AG10803 (cell line): ENCODE measurements around the gene PECR.

Source experiments
- DNase-seq: peaks from one replicate; pipeline ENCODE4 v3.0.0; 2010; ENCODE audit warnings: low read depth
- H3K4me3 ChIP-seq: 2 replicates; pipeline ENCODE4 v1.5.1; 2011; ENCODE audit warnings: mild to moderate bottlenecking, low read length, control low read depth
- TF ChIP-seq, protein P1 (sequence below): conservative IDR thresholded peaks from 2 replicates; pipeline ENCODE4 v1.5.1; 2011; ENCODE audit warnings: mild to moderate bottlenecking, low read length, control low read depth, inconsistent platforms

The PECR gene

DNA sequence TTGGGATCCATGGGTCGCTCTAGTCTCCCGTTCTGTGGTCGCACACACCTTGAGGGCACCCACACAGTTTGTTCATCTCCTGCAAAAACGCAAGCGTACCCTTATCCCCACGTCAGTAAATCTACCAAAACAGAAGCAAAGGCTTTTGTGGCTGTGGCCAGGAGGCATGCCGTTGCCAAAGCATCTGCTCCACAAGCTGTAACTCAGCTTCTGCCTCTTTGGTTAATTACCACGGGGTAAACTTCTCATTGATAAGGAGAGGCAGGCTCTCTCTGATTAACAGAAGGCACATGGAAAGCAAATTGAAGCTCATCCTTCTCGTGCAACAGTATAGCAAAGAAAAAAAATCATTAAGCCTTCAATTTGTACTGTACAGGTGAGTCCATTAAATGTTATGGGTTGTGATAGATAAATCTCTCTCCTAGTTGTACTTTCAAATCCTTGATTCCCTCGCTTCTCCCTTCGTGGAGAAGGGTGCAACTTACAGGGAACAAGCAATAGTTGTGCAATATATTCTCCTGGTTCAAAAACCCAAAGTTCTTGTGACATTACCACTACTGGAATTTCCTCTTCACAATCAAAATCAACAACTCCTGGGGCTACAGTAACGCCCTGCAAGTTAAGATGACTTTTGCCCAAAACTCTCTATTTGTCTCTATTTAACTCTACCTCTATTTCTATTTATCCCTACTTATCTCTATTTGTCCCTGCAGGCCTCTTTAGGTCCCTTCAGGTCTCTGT is 10.3 kb downstream of the PECR start:
- H3K4me3 ChIP-seq = no peak overlapping the region
- DNase-seq = peak; percentile 31
- TF ChIP-seq, protein P1, sequence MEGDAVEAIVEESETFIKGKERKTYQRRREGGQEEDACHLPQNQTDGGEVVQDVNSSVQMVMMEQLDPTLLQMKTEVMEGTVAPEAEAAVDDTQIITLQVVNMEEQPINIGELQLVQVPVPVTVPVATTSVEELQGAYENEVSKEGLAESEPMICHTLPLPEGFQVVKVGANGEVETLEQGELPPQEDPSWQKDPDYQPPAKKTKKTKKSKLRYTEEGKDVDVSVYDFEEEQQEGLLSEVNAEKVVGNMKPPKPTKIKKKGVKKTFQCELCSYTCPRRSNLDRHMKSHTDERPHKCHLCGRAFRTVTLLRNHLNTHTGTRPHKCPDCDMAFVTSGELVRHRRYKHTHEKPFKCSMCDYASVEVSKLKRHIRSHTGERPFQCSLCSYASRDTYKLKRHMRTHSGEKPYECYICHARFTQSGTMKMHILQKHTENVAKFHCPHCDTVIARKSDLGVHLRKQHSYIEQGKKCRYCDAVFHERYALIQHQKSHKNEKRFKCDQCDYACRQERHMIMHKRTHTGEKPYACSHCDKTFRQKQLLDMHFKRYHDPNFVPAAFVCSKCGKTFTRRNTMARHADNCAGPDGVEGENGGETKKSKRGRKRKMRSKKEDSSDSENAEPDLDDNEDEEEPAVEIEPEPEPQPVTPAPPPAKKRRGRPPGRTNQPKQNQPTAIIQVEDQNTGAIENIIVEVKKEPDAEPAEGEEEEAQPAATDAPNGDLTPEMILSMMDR = no peak

DNA sequence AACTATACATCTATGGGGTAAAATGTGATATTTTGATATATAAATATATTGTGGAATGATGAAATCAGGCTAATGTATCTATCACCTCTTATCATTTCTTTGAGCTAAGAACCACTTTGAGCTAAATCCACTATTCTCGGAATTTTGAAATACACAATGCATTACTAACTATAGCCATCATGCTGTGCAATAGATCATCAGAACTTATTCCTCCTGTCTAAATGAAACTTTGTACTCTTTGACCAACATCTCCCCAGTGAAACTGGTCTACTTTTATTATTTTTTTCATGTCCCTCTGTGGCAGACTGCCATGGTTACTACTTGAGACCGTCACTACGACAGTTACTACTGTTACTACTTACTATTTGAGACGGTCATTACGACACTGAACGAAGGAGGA is 11.4 kb downstream of the PECR start:
- no peak overlapping the region for H3K4me3 ChIP-seq
- TF ChIP-seq, protein P1 = no peak
- no peak for DNase-seq

DNA sequence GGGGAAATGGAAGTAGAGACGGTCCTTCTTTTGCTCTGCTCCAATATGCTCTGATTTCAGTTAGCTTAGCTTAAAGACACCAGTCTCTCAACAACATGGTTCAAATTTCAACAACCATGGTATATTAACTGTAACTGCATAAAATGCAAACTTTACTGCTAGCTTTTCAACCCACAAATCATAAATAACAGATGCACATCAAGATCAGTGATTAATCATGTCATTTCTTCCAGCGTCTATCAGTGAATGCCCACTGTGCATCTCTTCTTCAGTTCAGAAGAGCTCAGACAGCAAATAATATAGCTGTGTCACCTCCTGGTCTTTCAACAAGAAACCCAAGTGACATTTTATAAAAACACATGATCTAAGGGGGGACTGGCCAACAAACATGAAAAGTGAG is 12.6 kb downstream of the PECR start:
- TF ChIP-seq, protein P1 = no peak
- no peak for DNase-seq
- no peak overlapping the region for H3K4me3 ChIP-seq

DNA sequence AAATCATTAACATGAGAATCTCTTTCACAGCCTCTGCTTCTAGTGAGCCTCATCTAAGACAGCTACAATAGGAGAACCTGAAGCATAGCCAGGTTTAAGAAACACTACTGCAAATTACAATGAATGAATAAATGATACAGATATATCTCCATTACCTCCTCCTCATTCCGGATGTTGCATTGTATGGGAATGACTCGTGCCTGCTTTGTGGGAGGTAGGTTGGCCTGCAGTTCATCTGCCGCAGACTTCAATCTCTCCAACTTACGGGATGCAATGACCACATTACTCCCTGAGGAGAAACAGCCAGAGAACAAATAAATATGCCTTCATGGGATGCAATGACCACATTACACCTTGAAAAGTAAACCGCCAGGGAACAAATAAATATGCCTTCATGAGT is 15.4 kb downstream of the PECR start:
- TF ChIP-seq, protein P1 = no peak
- H3K4me3 ChIP-seq = no peak overlapping the region
- DNase-seq = peak; percentile 56

DNA sequence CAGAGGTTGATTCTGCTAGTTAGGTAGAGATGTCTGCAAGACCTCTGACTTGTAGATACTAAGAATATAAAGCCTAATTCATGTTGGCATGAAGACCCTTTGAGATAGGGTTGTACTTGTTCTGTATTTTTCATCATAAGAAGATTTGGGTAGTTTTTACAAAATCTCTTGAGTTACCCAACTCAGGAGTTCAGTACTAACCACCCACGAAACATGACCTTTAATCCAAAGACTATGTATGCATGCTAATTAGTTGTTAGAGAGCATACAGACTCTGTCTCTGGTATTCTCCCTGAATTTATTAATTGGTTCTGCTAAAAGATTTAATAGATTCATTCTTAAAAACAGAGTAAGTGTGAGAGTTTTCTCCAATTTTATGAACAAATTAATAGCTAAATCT is 16.9 kb downstream of the PECR start:
- TF ChIP-seq, protein P1 = no peak
- H3K4me3 ChIP-seq = no peak overlapping the region
- DNase-seq = no peak

DNA sequence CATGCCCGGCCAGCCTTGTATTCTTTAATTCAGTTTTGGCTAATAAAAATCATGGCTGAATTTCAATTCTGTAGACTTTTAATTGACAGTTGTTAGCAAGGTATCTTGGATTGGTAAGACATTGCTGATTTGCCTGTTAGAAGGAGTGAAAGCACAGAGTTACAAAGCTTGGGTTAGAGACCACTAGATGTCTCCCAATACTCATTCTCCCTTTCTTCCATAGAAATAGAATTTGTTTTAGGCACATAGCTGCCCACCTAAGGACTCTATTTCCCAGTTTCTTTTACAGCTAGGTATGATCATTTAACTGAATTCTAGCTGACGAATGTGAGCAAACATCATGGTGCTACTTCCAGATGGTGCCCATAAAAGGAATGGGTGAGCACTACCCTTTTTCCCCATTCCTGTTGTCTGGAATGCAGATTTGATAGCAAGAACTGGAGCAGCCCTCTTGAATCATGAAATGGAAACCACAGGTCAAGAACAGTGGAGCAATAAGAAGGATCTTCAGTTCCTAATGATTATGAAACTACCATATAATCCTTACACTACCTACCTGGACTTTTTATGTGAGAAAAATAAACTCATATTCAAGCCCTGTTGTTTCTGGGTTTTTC is 17.5 kb downstream of the PECR start:
- no peak overlapping the region for H3K4me3 ChIP-seq
- DNase-seq = peak; percentile 58
- TF ChIP-seq, protein P1 = no peak

DNA sequence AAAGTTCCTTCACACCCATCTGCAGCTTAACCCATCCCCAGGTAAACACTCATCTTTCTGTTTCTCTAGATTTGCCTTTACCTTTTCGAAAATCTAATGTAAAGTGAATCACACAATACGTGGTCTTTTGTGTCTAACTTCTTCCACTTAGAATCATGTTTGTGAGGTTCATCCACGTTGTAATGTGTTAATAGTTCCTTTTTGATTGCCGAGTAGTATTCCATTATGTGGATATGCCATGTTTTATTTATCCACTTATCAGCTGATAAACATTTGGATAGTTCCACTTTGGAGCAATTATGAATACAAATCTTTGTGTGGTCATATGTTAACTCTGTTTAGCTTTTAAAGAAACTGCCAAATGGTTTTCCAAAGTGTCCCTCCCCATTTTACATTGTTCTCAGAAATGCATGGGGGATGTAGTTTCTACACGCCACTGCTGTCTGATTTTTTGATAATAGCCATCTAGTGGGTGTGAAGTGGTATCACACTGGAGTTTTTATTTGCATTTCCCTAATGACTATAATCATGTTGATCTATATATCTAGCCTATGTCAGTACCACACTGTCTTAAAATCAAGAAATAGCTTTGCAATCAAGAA is 22.3 kb downstream of the PECR start:
- TF ChIP-seq, protein P1 = peak; percentile 30
- no peak overlapping the region for H3K4me3 ChIP-seq
- no peak for DNase-seq
